ENCODE measurements around the gene RGR. TPM values are rescaled to one million over a fixed set of nuclear protein-coding genes. Genes with fewer than 3 reads are reported as not detected.

Gene RGR
- total RNA-seq, 1 experiment from 2014 or later: not detected

DNA sequence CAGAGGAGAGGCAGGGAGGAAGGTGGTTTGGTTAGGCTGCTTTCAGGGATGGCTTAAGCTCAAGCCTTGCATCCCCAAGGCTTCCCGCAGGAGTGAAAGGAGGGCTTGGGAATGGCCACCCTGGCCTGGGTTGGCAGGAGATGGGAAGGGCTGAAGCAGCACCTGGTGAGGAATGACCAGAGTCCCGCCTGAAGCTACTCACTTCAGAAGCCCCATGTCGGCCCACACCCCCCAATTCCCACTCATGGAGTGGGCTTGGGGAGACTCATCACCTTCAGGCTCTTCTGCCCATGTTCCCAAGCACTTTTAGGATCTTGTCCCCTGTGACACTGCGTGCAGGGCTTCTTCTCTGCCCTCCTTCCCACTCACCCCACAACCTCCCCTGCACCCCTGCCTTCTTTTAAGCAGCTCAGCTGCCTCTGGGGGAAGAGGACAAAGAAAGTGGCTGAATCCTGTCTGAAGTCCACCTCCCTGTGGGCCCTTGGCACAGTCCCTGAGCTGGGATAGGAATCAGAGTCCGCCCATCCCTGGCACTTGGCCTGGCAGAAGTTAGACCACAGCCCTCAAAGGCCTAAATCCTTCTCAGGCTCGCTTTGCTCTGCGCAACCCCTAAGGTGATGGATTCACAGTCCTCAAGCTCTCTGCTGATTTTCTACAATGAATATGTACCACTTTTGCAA, 16.5 kb downstream of the RGR start:
- CTCF ChIA-PET: no interaction called here

DNA sequence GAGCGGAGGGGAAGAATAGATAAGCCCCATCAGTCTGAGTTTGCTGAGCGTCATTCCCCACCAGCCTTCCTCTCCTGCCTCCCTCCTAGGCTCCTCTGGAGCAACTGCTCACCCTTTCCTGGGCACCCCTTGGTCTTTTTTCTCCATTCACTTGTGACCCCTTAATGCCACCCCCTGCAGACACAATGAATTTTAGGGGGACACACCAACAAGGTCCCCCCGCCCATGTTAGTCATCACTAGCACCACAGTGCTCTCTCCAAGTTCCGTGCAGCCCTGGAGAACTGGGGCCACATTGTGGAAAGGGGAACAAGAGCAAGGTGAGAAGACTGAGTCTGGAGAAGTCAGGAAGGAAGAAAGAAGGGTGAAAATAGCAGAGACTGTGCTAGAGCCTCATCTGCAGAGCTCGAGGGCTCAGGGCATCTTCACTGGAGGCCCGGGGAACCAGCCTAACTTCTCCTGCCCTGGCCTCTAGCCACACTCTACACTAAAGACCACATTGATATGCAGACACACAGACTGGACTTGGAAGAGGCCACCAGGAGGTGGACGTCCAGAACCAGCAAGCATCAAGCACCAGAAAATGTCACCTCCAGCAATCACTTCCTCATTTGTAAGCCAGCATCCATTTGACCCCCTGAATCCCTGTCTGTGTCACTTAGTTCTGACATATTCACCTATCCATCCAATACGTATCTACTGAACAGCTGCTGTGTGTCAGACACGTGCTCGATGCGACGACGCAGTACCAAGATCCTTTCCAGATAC, 17.5 kb downstream of the RGR start:
- TF ChIP-seq CTCF (conservative IDR thresholded peaks at IDR 0.05; ENCODE audit: low read depth, low read length): no peak
- no peak for TF ChIP-seq EZH2 (IDR thresholded peaks at IDR 0.05; ENCODE audit: low read length, unreplicated experiment)
- Histone ChIP-seq H3K27ac (ENCODE audit: low read length) (no peak overlapping the region), H3K4me1 (ENCODE audit: insufficient read depth, low read length) (peaks cover 4% of the 10 kb centered on the region; the same call in 1 of the 2 replicates), H3K27me3 (ENCODE audit: low read length) (0 out of 2 replicates have a peak, but pooled peaks cover 6% of the 10 kb centered on the region), H3K9ac (ENCODE audit: low read length) (no peak overlapping the region), H3F3A (ENCODE audit: low read length, unreplicated experiment) (no peaks in the 10 kb centered on the region), H3K9me2 (replicated peaks; ENCODE audit: low read length) (no peaks in the 10 kb centered on the region), H3K79me2 (ENCODE audit: low read length) (no peaks in the 10 kb centered on the region), H3K9me3 (ENCODE audit: low read length) (no peaks in the 10 kb centered on the region), H2AFZ (ENCODE audit: low read length) (no peak overlapping the region), H3K36me3 (ENCODE audit: low read depth, low read length) (no peaks in the 10 kb centered on the region), H3K4me2 (ENCODE audit: low read length) (no peak overlapping the region), H4K20me1 (ENCODE audit: low read length) (no peaks in the 10 kb centered on the region), H3K4me3 (ENCODE audit: low read length) (no peak overlapping the region)
- ATAC-seq (no peak), DNase-seq (no peak)
- intact Hi-C loops (cut with micrococcal nuclease): no loop called here
- ChIA-PET CTCF (no interaction called here), POLR2A (ENCODE audit: unreplicated experiment) (no interaction called here)
- no TSS peak for BruUV-seq (replicated peaks)

More for the DNA sequence above, 16.5 kb downstream of the RGR start:
- no TSS peak for BruUV-seq (replicated peaks)
- Histone ChIP-seq H3K9me2 (replicated peaks; ENCODE audit: low read length) (no peaks in the 10 kb centered on the region), H3F3A (ENCODE audit: low read length, unreplicated experiment) (no peaks in the 10 kb centered on the region), H3K4me1 (ENCODE audit: insufficient read depth, low read length) (peaks cover 4% of the 10 kb centered on the region; the same call in 1 of the 2 replicates), H3K9me3 (ENCODE audit: low read length) (no peaks in the 10 kb centered on the region), H3K9ac (ENCODE audit: low read length) (no peak overlapping the region), H3K4me3 (ENCODE audit: low read length) (no peak overlapping the region), H4K20me1 (ENCODE audit: low read length) (no peaks in the 10 kb centered on the region), H3K79me2 (ENCODE audit: low read length) (no peaks in the 10 kb centered on the region), H3K27me3 (ENCODE audit: low read length) (0 out of 2 replicates have a peak, but pooled peaks cover 6% of the 10 kb centered on the region), H2AFZ (ENCODE audit: low read length) (no peak overlapping the region), H3K27ac (ENCODE audit: low read length) (no peak overlapping the region), H3K4me2 (ENCODE audit: low read length) (no peak overlapping the region), H3K36me3 (ENCODE audit: low read depth, low read length) (no peaks in the 10 kb centered on the region)
- intact Hi-C loops (cut with micrococcal nuclease): no loop called here
- DNase-seq (no peak), ATAC-seq (no peak)
- POLR2A ChIA-PET (ENCODE audit: unreplicated experiment): no interaction called here
- TF ChIP-seq CTCF (conservative IDR thresholded peaks at IDR 0.05; ENCODE audit: low read depth, low read length): no peak
- no peak for TF ChIP-seq EZH2phosphoT487 (IDR thresholded peaks at IDR 0.05; ENCODE audit: borderline replicate concordance, low read length)
- TF ChIP-seq EZH2 (IDR thresholded peaks at IDR 0.05; ENCODE audit: low read length, unreplicated experiment): no peak

DNA sequence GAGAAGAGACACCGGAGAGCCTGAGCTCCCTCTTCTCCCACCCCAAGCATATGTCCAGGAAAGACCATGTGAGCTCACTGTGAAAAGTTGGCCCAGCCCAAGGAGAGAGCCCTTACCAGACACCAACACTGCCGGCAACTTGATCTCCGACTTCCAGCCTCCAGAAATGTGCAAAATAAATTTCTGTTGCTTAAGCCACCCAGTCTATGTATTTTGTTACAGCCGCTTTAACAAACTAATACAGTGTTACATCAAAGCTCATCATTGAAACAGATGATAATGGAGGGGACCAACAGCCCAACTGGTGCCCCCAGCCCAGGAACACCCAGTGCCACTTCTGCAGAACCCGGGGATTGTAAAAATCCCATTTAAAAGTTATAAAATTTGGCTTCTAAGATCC, 18.9 kb downstream of the RGR start:
- POLR2A ChIA-PET (ENCODE audit: unreplicated experiment): no interaction called here

More for the DNA sequence above, 18.9 kb downstream of the RGR start:
- Histone ChIP-seq H3K36me3 (ENCODE audit: low read depth, low read length) (no peaks in the 10 kb centered on the region), H4K20me1 (ENCODE audit: low read length) (no peaks in the 10 kb centered on the region), H3K4me2 (ENCODE audit: low read length) (no peak overlapping the region), H3K9me3 (ENCODE audit: low read length) (no peaks in the 10 kb centered on the region), H3K4me3 (ENCODE audit: low read length) (no peak overlapping the region), H3K79me2 (ENCODE audit: low read length) (no peaks in the 10 kb centered on the region), H3K9ac (ENCODE audit: low read length) (no peak overlapping the region), H3K9me2 (replicated peaks; ENCODE audit: low read length) (no peaks in the 10 kb centered on the region), H2AFZ (ENCODE audit: low read length) (no peak overlapping the region), H3K27me3 (ENCODE audit: low read length) (0 out of 2 replicates have a peak, but pooled peaks cover 6% of the 10 kb centered on the region), H3K4me1 (ENCODE audit: insufficient read depth, low read length) (peaks cover 4% of the 10 kb centered on the region; the same call in 1 of the 2 replicates), H3F3A (ENCODE audit: low read length, unreplicated experiment) (no peaks in the 10 kb centered on the region), H3K27ac (ENCODE audit: low read length) (no peak overlapping the region)
- DNase-seq (no peak), ATAC-seq (no peak)
- CTCF ChIA-PET: no interaction called here
- intact Hi-C loops (cut with micrococcal nuclease): loop anchor here (1.0 kb wide), 2 partner anchors 112 to 274 kb away; no protein-coding TSS in a partner anchor
- BruUV-seq (replicated peaks): no TSS peak
- TF ChIP-seq CTCF (conservative IDR thresholded peaks at IDR 0.05; ENCODE audit: low read depth, low read length) (no peak), EZH2 (IDR thresholded peaks at IDR 0.05; ENCODE audit: low read length, unreplicated experiment) (no peak), EZH2phosphoT487 (IDR thresholded peaks at IDR 0.05; ENCODE audit: borderline replicate concordance, low read length) (no peak)

Data from PC-3 (cell line).